GM18508 (cell line): ENCODE data around the gene HSD17B4.
A peak's percentile ranks its signal among the peaks of the same experiment; 100 is the strongest.
"Not testable (repeated sequence)": the region's sequence is repeated elsewhere in the genome, so short reads cannot be mapped to it uniquely, and the experiment has no call there.

Experiments
- ATAC-seq: cut with Tn5 transposase; IDR thresholded peaks from one replicate; pipeline ENCODE4 v1.9.1; 2021; ENCODE audit warnings: moderate number of reproducible peaks; ENCODE audit not compliant: insufficient read depth, unreplicated experiment

HSD17B4 gene, protein sequence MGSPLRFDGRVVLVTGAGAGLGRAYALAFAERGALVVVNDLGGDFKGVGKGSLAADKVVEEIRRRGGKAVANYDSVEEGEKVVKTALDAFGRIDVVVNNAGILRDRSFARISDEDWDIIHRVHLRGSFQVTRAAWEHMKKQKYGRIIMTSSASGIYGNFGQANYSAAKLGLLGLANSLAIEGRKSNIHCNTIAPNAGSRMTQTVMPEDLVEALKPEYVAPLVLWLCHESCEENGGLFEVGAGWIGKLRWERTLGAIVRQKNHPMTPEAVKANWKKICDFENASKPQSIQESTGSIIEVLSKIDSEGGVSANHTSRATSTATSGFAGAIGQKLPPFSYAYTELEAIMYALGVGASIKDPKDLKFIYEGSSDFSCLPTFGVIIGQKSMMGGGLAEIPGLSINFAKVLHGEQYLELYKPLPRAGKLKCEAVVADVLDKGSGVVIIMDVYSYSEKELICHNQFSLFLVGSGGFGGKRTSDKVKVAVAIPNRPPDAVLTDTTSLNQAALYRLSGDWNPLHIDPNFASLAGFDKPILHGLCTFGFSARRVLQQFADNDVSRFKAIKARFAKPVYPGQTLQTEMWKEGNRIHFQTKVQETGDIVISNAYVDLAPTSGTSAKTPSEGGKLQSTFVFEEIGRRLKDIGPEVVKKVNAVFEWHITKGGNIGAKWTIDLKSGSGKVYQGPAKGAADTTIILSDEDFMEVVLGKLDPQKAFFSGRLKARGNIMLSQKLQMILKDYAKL

GRCh38 chr5:119452373-119453039 is at the start of gene HSD17B4:
Gene HSD17B4, plus strand, starts transcription at chr5:119452497. Its CDS starts 79 bp downstream, at chr5:119452576.
- ATAC-seq = peak; percentile 91

- no peak for ATAC-seq
These were observed 49.7 kb upstream of the HSD17B4 start for GRCh38 chr5:119402555-119402954.

DNA sequence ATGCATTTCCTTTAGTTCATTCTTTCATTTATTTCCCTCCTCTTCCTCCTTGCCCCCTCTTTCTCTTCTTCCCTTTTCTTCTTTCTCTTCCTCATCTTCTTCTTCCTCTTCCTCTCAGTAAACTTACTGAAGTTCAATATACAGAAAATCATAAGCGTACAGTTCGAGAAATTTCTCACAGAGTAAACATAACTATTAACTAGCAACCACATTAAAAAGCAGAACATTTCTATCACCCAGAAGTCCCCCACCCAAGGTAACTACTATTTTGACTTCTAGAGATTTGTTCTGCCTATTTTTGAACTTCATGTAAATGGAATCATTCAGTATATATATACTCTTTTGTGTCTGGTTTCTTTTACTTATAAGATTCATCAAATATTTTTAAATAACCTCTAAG is 48.3 kb upstream of the HSD17B4 start:
- ATAC-seq = no peak

- ATAC-seq = no peak
These were observed 46.9 kb upstream of the HSD17B4 start for GRCh38 chr5:119405419-119405818.

- no peak for ATAC-seq
These were observed 45.7 kb upstream of the HSD17B4 start for GRCh38 chr5:119406551-119407110.

GRCh38 chr5:119409235-119409815 is 43.0 kb upstream of the HSD17B4 start:
- no peak for ATAC-seq

GRCh38 chr5:119410448-119411159 is 41.7 kb upstream of the HSD17B4 start:
- ATAC-seq = no peak

- peak; percentile 68 for ATAC-seq
These were observed 40.7 kb upstream of the HSD17B4 start for GRCh38 chr5:119411361-119412278.

- ATAC-seq = no peak
These were observed 39.7 kb upstream of the HSD17B4 start for GRCh38 chr5:119412279-119413227.

GRCh38 chr5:119414124-119414734 is 38.1 kb upstream of the HSD17B4 start:
- not testable (repeated sequence) for ATAC-seq

- no peak for ATAC-seq
These were observed 34.2 kb upstream of the HSD17B4 start for GRCh38 chr5:119417891-119418605.

DNA sequence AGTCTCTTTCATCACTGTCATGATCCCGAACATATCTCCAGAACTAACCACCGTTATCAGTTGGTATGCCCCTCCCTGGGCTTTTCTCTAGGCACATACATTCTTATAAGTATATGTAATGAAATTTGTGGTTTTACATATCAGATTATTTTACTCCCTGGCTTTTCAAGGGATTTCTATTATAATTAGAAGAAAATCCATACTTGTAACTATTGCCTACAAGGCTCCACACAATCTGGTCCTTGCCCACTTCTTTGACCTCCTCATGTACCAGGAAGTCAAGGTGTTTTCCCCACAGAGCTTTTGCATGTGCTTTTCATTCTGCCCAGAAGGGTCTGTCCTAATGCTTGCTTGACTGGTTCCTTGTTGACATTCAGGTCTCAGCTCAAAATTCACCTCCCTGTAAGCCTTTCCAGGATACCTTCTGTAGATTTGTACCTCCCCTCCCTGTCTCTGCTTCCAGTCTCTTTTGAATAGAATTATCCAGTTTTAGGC is 33.6 kb upstream of the HSD17B4 start:
- peak; percentile 62 for ATAC-seq

- ATAC-seq = no peak
These were observed 32.1 kb upstream of the HSD17B4 start for GRCh38 chr5:119420169-119420568.

GRCh38 chr5:119426057-119426456 is 26.2 kb upstream of the HSD17B4 start:
- no peak for ATAC-seq

DNA sequence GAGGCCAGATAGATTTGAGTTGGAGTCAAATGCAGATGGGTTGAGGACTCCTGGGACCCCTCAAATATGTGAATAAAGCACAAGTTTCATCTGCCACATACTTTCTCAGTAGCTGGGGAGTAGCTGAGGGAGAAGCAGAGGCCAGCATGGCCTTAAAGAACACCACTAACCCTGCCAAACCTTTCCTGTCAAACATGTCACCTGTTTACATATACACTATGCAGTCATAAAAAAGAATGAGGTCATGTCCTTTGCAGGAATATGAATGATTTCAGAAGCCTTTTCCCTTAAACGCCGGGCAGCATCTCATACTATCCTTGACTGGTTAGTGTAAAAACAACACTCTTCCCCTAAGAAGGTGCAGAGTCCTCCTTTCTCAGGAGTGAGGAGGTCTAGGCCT is 25.2 kb upstream of the HSD17B4 start:
- ATAC-seq = no peak

- ATAC-seq = not testable (repeated sequence)
These were observed 24.7 kb upstream of the HSD17B4 start for GRCh38 chr5:119427596-119427995.
